ENCODE results near the gene SIL1. TPM values are rescaled to one million over a fixed set of nuclear protein-coding genes. Genes with fewer than 3 reads are reported as not detected.
A peak's percentile ranks its signal among the peaks of the same experiment; 100 is the strongest.

The SIL1 gene
- total and polyA plus RNA-seq, 9 of the 15 experiments (the other 6 are each of a cell fraction or from before 2014, with no cell fraction given), result 1.3 to 30.5 (median 18.1) TPM

DNA sequence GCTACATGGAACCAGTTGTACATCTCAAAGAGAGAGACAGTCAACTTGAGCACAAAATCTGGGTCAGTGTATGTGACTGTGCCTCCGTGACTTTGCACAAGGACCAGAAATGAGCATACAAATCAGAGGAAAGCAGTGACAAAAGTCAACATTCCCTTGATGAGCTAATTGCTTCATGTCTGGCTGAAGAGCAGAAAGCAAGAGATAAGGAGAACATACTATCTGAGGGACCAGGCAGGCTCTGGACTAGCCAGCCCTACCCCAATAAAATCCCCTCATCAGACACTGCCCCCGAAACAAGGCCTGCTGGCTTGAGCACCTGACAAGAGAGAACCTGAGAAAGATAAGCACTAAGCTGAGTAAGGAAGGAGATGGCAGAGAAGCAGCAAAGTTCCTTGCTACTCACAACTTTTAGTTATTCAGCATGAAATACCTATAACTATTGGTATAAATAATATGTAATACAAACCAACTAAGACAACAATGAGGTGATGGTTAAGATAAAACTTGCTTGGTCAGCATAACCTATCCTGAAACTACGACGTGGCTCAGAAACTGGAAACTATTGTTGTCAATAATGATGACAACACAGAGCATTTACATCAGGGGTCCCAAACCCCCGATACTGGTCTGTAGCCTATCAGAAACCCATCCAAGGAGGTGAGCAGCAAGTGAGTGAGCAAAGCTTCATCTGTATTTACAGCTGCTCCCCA, 9.5 kb downstream of the SIL1 start (continued):
- TF ChIP-seq SPI1 (IDR thresholded peaks at IDR 0.05; ENCODE audit: borderline replicate concordance, low read depth, low read length), result no peak
- peak; percentile 71; the same call in 1 of the 2 replicates for TF ChIP-seq SOX6 (IDR thresholded peaks at IDR 0.05)
- TF ChIP-seq, protein P1, sequence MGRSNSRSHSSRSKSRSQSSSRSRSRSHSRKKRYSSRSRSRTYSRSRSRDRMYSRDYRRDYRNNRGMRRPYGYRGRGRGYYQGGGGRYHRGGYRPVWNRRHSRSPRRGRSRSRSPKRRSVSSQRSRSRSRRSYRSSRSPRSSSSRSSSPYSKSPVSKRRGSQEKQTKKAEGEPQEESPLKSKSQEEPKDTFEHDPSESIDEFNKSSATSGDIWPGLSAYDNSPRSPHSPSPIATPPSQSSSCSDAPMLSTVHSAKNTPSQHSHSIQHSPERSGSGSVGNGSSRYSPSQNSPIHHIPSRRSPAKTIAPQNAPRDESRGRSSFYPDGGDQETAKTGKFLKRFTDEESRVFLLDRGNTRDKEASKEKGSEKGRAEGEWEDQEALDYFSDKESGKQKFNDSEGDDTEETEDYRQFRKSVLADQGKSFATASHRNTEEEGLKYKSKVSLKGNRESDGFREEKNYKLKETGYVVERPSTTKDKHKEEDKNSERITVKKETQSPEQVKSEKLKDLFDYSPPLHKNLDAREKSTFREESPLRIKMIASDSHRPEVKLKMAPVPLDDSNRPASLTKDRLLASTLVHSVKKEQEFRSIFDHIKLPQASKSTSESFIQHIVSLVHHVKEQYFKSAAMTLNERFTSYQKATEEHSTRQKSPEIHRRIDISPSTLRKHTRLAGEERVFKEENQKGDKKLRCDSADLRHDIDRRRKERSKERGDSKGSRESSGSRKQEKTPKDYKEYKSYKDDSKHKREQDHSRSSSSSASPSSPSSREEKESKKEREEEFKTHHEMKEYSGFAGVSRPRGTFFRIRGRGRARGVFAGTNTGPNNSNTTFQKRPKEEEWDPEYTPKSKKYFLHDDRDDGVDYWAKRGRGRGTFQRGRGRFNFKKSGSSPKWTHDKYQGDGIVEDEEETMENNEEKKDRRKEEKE (IDR thresholded peaks at IDR 0.05; ENCODE audit: borderline replicate concordance in 1 of 2, control insufficient read depth in 1 of 2, low read depth in 2 of 2, low read length in 1 of 2), result no peak
- TF ChIP-seq SRSF1 (IDR thresholded peaks at IDR 0.05; ENCODE audit: low read depth, low read length), result no peak
- TF ChIP-seq, protein P2, sequence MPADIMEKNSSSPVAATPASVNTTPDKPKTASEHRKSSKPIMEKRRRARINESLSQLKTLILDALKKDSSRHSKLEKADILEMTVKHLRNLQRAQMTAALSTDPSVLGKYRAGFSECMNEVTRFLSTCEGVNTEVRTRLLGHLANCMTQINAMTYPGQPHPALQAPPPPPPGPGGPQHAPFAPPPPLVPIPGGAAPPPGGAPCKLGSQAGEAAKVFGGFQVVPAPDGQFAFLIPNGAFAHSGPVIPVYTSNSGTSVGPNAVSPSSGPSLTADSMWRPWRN (IDR thresholded peaks at IDR 0.05; ENCODE audit: low read depth), result no peak
- peak; percentile 75 for TF ChIP-seq MEIS2 (IDR thresholded peaks at IDR 0.05; ENCODE audit: partially characterized antibody)
- TF ChIP-seq ZSCAN29 (IDR thresholded peaks at IDR 0.05), result no peak
- TF ChIP-seq, protein P3, sequence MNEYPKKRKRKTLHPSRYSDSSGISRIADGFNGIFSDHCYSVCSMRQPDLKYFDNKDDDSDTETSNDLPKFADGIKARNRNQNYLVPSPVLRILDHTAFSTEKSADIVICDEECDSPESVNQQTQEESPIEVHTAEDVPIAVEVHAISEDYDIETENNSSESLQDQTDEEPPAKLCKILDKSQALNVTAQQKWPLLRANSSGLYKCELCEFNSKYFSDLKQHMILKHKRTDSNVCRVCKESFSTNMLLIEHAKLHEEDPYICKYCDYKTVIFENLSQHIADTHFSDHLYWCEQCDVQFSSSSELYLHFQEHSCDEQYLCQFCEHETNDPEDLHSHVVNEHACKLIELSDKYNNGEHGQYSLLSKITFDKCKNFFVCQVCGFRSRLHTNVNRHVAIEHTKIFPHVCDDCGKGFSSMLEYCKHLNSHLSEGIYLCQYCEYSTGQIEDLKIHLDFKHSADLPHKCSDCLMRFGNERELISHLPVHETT (CRISPR knock-in tag; conservative IDR thresholded peaks at IDR 0.05 in 1 of 2, IDR thresholded peaks at IDR 0.05 in 1 of 2), result 0 out of 4 replicates have a peak, but pooled peaks of 1 of the 2 experiments have one; percentile 34
- TF ChIP-seq HDAC1 (IDR thresholded peaks at IDR 0.05), result peak in 1 of 2 experiments; percentile 99; a peak in 2 of 4 replicates
- peak; percentile 42; the same call in 1 of the 2 replicates for TF ChIP-seq CREM (IDR thresholded peaks at IDR 0.05; ENCODE audit: low read depth)
- TF ChIP-seq HNRNPL (IDR thresholded peaks at IDR 0.05; ENCODE audit: low read depth, low read length), result no peak
- TF ChIP-seq, protein P4, sequence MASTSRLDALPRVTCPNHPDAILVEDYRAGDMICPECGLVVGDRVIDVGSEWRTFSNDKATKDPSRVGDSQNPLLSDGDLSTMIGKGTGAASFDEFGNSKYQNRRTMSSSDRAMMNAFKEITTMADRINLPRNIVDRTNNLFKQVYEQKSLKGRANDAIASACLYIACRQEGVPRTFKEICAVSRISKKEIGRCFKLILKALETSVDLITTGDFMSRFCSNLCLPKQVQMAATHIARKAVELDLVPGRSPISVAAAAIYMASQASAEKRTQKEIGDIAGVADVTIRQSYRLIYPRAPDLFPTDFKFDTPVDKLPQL (IDR thresholded peaks at IDR 0.05; ENCODE audit: extremely low read depth, insufficient read length), result no peak
- TF ChIP-seq MED1 (CRISPR knock-in tag; IDR thresholded peaks at IDR 0.05; ENCODE audit: borderline replicate concordance), result no peak
- TF ChIP-seq CBFB (CRISPR knock-in tag; IDR thresholded peaks at IDR 0.05), result no peak
- peak; percentile 92 for TF ChIP-seq TEAD4 (IDR thresholded peaks at IDR 0.05; ENCODE audit: low read length)
- TF ChIP-seq TEAD4 (CRISPR knock-in tag; IDR thresholded peaks at IDR 0.05; ENCODE audit: borderline replicate concordance), result no peak
- TF ChIP-seq, protein P5, sequence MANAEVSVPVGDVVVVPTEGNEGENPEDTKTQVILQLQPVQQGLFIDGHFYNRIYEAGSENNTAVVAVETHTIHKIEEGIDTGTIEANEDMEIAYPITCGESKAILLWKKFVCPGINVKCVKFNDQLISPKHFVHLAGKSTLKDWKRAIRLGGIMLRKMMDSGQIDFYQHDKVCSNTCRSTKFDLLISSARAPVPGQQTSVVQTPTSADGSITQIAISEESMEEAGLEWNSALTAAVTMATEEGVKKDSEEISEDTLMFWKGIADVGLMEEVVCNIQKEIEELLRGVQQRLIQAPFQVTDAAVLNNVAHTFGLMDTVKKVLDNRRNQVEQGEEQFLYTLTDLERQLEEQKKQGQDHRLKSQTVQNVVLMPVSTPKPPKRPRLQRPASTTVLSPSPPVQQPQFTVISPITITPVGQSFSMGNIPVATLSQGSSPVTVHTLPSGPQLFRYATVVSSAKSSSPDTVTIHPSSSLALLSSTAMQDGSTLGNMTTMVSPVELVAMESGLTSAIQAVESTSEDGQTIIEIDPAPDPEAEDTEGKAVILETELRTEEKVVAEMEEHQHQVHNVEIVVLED (CRISPR knock-in tag; IDR thresholded peaks at IDR 0.05), result no peak
